ENCODE measurements around the gene RAMAC. TPM values are rescaled to one million over a fixed set of nuclear protein-coding genes. Genes with fewer than 3 reads are reported as not detected.
"Not testable (repeated sequence)": the region's sequence is repeated elsewhere in the genome, so short reads cannot be mapped to it uniquely, and the experiment has no call there.

RAMAC gene
- 25.6 and 26.4 TPM in 2 replicates for total RNA-seq

DNA sequence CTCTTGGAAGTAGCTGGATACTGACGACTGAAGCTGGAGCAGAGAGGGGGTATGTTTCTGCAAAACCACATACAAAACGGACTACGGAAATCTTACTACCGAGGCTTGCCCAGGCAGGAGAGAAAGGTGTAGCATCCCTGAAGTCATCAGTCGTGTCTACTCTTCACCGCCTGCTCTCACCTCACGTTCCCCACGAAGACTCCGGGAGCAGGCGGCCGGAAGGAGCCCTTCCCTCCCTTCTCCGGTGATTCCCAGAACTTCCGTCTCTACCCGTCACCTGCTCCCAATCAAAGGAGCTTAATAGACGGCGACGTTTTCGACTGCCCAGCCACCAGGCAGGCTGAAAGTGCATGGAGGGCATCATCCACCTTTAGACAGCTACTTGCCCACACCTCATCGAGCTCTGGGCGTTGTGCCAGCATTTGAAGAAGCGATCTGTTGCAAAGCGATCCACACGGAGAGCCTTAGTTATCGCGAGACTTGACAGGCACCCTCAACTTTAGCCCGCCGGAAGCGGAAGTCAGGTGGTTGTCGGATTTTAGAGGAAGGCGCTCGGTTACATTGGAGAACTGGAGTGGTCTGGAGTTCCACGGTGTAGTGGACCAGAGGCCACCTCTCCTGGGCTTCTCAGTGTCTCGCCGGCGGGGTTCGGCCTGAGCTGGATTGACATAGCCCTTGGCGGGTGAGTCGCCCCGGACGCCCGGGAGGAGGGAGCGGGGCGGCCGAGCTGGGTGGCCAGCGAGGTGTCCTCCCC is at the start of gene RAMAC:
TSS of gene RAMAC (plus strand) at position 523 of the 754 bp plus-strand sequence. CDS start 2,809 bp downstream, outside the sequence.
- no peaks in the 10 kb centered on the region for H3K27me3 ChIP-seq (ENCODE audit: insufficient read depth, low read length)
- H3K79me2 ChIP-seq (ENCODE audit: insufficient read depth, low read length) = peaks cover 16% of the 10 kb centered on the region
- peak within 1 kb of the TSS; percentile 81 for H3K27ac ChIP-seq (ENCODE audit: low read depth, low read length)
- H3K4me1 ChIP-seq (ENCODE audit: insufficient read depth, low read length) = peaks cover 11% of the 10 kb centered on the region
- peak within 1 kb of the TSS; percentile 98 for H2AFZ ChIP-seq (ENCODE audit: low read length)
- no peaks in the 10 kb centered on the region for H3K9me3 ChIP-seq (ENCODE audit: low read depth, low read length)
- no peak for TF ChIP-seq CTCF (IDR thresholded peaks at IDR 0.05; ENCODE audit: extremely low read depth, low read depth, low read length)
- H3K4me2 ChIP-seq (ENCODE audit: insufficient read depth, low read length) = peak within 1 kb of the TSS; percentile 88
- H3K4me3 ChIP-seq (ENCODE audit: insufficient read depth, low read length) = peak within 1 kb of the TSS; percentile 79
- peaks cover 12% of the 10 kb centered on the region for H3K36me3 ChIP-seq (ENCODE audit: insufficient read depth, low read length)
- H4K20me1 ChIP-seq (ENCODE audit: insufficient read depth, low read length) = peaks cover 2% of the 10 kb centered on the region
- peak; percentile 94 for DNase-seq (ENCODE audit: insufficient read length, low spot score, missing footprints)

- Histone ChIP-seq H3K4me3 (ENCODE audit: insufficient read depth, low read length) (no peak overlapping the region), H3K36me3 (ENCODE audit: insufficient read depth, low read length) (no peaks in the 10 kb centered on the region), H3K4me1 (ENCODE audit: insufficient read depth, low read length) (peaks cover 2% of the 10 kb centered on the region), H3K9me3 (ENCODE audit: low read depth, low read length) (no peaks in the 10 kb centered on the region), H2AFZ (ENCODE audit: low read length) (no peak overlapping the region), H3K27me3 (ENCODE audit: insufficient read depth, low read length) (no peaks in the 10 kb centered on the region), H3K79me2 (ENCODE audit: insufficient read depth, low read length) (no peaks in the 10 kb centered on the region), H3K27ac (ENCODE audit: low read depth, low read length) (no peak overlapping the region), H3K4me2 (ENCODE audit: insufficient read depth, low read length) (no peak overlapping the region), H4K20me1 (ENCODE audit: insufficient read depth, low read length) (no peaks in the 10 kb centered on the region)
- DNase-seq (ENCODE audit: insufficient read length, low spot score, missing footprints) = peak; percentile 82
- no peak for TF ChIP-seq CTCF (IDR thresholded peaks at IDR 0.05; ENCODE audit: extremely low read depth, low read depth, low read length)
Measured at GRCh38 chr15:82936966-82937711, 48.9 kb upstream of the RAMAC start.

DNA sequence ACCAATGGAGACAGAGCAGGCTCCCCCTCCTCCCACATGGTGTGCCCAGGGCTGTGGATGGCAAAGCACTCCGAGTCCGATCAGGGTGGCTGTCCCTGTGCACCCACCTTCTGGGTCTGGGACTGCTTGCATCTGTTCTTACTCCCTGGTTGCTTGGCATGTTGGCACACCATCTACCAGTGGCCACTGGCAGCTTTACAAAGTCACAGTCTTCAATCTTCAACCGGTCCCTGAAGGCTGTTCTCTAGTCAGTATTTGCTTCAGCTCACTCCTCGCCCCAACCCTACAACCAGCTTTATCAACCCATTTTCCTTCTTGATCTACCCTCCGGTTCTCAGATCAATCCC is 48.3 kb upstream of the RAMAC start:
- H3K27me3 ChIP-seq (ENCODE audit: insufficient read depth, low read length) = no peaks in the 10 kb centered on the region
- no peaks in the 10 kb centered on the region for H3K9me3 ChIP-seq (ENCODE audit: low read depth, low read length)
- H2AFZ ChIP-seq (ENCODE audit: low read length) = no peak overlapping the region
- no peak for TF ChIP-seq CTCF (IDR thresholded peaks at IDR 0.05; ENCODE audit: extremely low read depth, low read depth, low read length)
- peaks cover 7% of the 10 kb centered on the region for H3K4me1 ChIP-seq (ENCODE audit: insufficient read depth, low read length)
- H3K4me3 ChIP-seq (ENCODE audit: insufficient read depth, low read length) = no peak overlapping the region
- no peak for DNase-seq (ENCODE audit: insufficient read length, low spot score, missing footprints)
- no peak overlapping the region for H3K27ac ChIP-seq (ENCODE audit: low read depth, low read length)
- no peaks in the 10 kb centered on the region for H4K20me1 ChIP-seq (ENCODE audit: insufficient read depth, low read length)
- H3K36me3 ChIP-seq (ENCODE audit: insufficient read depth, low read length) = no peaks in the 10 kb centered on the region
- no peaks in the 10 kb centered on the region for H3K79me2 ChIP-seq (ENCODE audit: insufficient read depth, low read length)
- H3K4me2 ChIP-seq (ENCODE audit: insufficient read depth, low read length) = no peak overlapping the region

GRCh38 chr15:82939678-82940077 is 46.3 kb upstream of the RAMAC start:
- not testable (repeated sequence) for H4K20me1 ChIP-seq (ENCODE audit: insufficient read depth, low read length); DNase-seq (ENCODE audit: insufficient read length, low spot score, missing footprints); H3K27me3 ChIP-seq (ENCODE audit: insufficient read depth, low read length); H3K79me2 ChIP-seq (ENCODE audit: insufficient read depth, low read length); H3K4me2 ChIP-seq (ENCODE audit: insufficient read depth, low read length); H3K36me3 ChIP-seq (ENCODE audit: insufficient read depth, low read length); H3K27ac ChIP-seq (ENCODE audit: low read depth, low read length); H2AFZ ChIP-seq (ENCODE audit: low read length); H3K4me3 ChIP-seq (ENCODE audit: insufficient read depth, low read length); H3K9me3 ChIP-seq (ENCODE audit: low read depth, low read length)
- peaks cover 10% of the 10 kb centered on the region for H3K4me1 ChIP-seq (ENCODE audit: insufficient read depth, low read length)

Measured in osteoblast (primary cell).